WTC11 (cell line): Measurements from ENCODE around the gene FH. TPM values are rescaled to one million over a fixed set of nuclear protein-coding genes. Genes with fewer than 3 reads are reported as not detected.

Source experiments
- ATAC-seq: fragments of 200-7000 bp; cut with Tn5 transposase; 2 replicates; pipeline ENCODE4 v1.10.0; 2021; ENCODE audit warnings: mild to moderate bottlenecking, moderate library complexity
- CTCF ChIA-PET: fragments of 300-600 bp; sonication (Branson Sonifier 250); formaldehyde crosslinking; loops from one replicate; lab custom pipeline; 2021; ENCODE audit warnings: antibody characterized with exemption; lab: Charles Lee
- POLR2A ChIA-PET: fragments of 350-600 bp; sonication (Branson Sonifier 250); formaldehyde crosslinking; loops from one replicate; lab custom pipeline; 2021; ENCODE audit warnings: antibody characterized with exemption; lab: Charles Lee
- DNase-seq: peaks from one replicate; pipeline ENCODE4 v3.0.0; 2021; ENCODE audit warnings: low spot score
- H3K27ac Mint-ChIP-seq: 2 replicates; pipeline ENCODE4 v1.8.0; 2021; ENCODE audit warnings: mixed read lengths
- H3K27me3 Mint-ChIP-seq: 2 replicates; pipeline ENCODE4 v1.8.0; 2021; ENCODE audit warnings: low read depth, mild to moderate bottlenecking, moderate library complexity, mixed read lengths
- H3K36me3 Mint-ChIP-seq: 2 replicates; pipeline ENCODE4 v1.8.0; 2021; ENCODE audit warnings: mixed read lengths
- H3K4me1 Mint-ChIP-seq: 2 replicates; pipeline ENCODE4 v1.8.0; 2022; ENCODE audit warnings: mixed read lengths
- H3K4me3 Mint-ChIP-seq: 2 replicates; pipeline ENCODE4 v1.8.0; 2021; ENCODE audit warnings: mild to moderate bottlenecking, moderate library complexity, mixed read lengths
- H3K9me3 Mint-ChIP-seq: 2 replicates; pipeline ENCODE4 v1.8.0; 2021; ENCODE audit warnings: mixed read lengths
- ATF1 ChIP-seq: sonication (generic); formaldehyde crosslinking; IDR thresholded peaks from 2 replicates; pipeline ENCODE4 v1.8.1; 2023; ENCODE audit warnings: mild to moderate bottlenecking, moderate library complexity, missing genetic modification reagents
- CDX4 ChIP-seq: fragments of 250-450 bp; sonication (Bioruptor Pico); IDR thresholded peaks from 2 replicates; pipeline ENCODE4 v1.9.0; 2021; ENCODE audit warnings: moderate library complexity, mild to moderate bottlenecking, inconsistent platforms, borderline replicate concordance
- ELF4 ChIP-seq: sonication (generic); formaldehyde crosslinking; IDR thresholded peaks from 2 replicates; pipeline ENCODE4 v1.8.1; 2022; ENCODE audit warnings: low read depth, mild to moderate bottlenecking, moderate library complexity, missing genetic modification reagents
- RORB ChIP-seq: fragments of 250-450 bp; sonication (Bioruptor Pico); IDR thresholded peaks from 2 replicates; pipeline ENCODE4 v1.9.0; 2021; ENCODE audit warnings: mild to moderate bottlenecking
- SMAD4 ChIP-seq: sonication (generic); formaldehyde crosslinking; IDR thresholded peaks from 2 replicates; pipeline ENCODE4 v1.8.0; 2022; ENCODE audit warnings: mild to moderate bottlenecking, missing genetic modification reagents
- TCF7 ChIP-seq: sonication (generic); formaldehyde crosslinking; IDR thresholded peaks from 2 replicates; pipeline ENCODE4 v1.8.0; 2022; ENCODE audit warnings: mild to moderate bottlenecking, low read depth, missing genetic modification reagents, moderate library complexity
- TEAD4 ChIP-seq: sonication (generic); formaldehyde crosslinking; IDR thresholded peaks from 2 replicates; pipeline ENCODE4 v1.8.0; 2022; ENCODE audit warnings: mild to moderate bottlenecking, missing genetic modification reagents
- USF2 ChIP-seq: sonication (generic); formaldehyde crosslinking; IDR thresholded peaks from 2 replicates; pipeline ENCODE4 v1.8.1; 2023; ENCODE audit warnings: mild to moderate bottlenecking, missing genetic modification reagents, moderate library complexity
- ZNF423 ChIP-seq: fragments of 250-450 bp; sonication (Bioruptor Pico); IDR thresholded peaks from 2 replicates; pipeline ENCODE4 v2.1.2; 2022; ENCODE audit warnings: mild to moderate bottlenecking, moderate library complexity
- ZNF671 ChIP-seq: fragments of 250-450 bp; sonication (Bioruptor Pico); IDR thresholded peaks from 2 replicates; pipeline ENCODE4 v1.8.0; 2021; ENCODE audit warnings: mild to moderate bottlenecking
- total RNA-seq: library from RNA; stranded (reverse); gene quantifications from 3 replicates; pipeline ENCODE4 v1.2.3, GENCODE V29; 2021
- TF ChIP-seq, protein P1 (sequence below): sonication (generic); formaldehyde crosslinking; IDR thresholded peaks from 2 replicates; pipeline ENCODE4 v1.8.1; 2023; ENCODE audit warnings: mild to moderate bottlenecking, missing genetic modification reagents, borderline replicate concordance
- TF ChIP-seq, protein P2 (sequence below): fragments of 250-450 bp; sonication (Bioruptor Pico); IDR thresholded peaks from 2 replicates; pipeline ENCODE4 v1.9.0; 2021; ENCODE audit warnings: mild to moderate bottlenecking
- TF ChIP-seq, protein P3 (sequence below): sonication (generic); formaldehyde crosslinking; IDR thresholded peaks from 2 replicates; pipeline ENCODE4 v1.8.1; 2023; ENCODE audit warnings: mild to moderate bottlenecking, missing genetic modification reagents
- TF ChIP-seq, protein P4 (sequence below): sonication (generic); formaldehyde crosslinking; IDR thresholded peaks from 2 replicates; pipeline ENCODE4 v1.8.1; 2023; ENCODE audit warnings: mild to moderate bottlenecking, missing genetic modification reagents, moderate library complexity

FH gene
- total RNA-seq, 1 experiment from 2014 or later = 77.4 TPM

- no peak for TF ChIP-seq ATF1 (CRISPR knock-in tag)
- TF ChIP-seq, protein P1, sequence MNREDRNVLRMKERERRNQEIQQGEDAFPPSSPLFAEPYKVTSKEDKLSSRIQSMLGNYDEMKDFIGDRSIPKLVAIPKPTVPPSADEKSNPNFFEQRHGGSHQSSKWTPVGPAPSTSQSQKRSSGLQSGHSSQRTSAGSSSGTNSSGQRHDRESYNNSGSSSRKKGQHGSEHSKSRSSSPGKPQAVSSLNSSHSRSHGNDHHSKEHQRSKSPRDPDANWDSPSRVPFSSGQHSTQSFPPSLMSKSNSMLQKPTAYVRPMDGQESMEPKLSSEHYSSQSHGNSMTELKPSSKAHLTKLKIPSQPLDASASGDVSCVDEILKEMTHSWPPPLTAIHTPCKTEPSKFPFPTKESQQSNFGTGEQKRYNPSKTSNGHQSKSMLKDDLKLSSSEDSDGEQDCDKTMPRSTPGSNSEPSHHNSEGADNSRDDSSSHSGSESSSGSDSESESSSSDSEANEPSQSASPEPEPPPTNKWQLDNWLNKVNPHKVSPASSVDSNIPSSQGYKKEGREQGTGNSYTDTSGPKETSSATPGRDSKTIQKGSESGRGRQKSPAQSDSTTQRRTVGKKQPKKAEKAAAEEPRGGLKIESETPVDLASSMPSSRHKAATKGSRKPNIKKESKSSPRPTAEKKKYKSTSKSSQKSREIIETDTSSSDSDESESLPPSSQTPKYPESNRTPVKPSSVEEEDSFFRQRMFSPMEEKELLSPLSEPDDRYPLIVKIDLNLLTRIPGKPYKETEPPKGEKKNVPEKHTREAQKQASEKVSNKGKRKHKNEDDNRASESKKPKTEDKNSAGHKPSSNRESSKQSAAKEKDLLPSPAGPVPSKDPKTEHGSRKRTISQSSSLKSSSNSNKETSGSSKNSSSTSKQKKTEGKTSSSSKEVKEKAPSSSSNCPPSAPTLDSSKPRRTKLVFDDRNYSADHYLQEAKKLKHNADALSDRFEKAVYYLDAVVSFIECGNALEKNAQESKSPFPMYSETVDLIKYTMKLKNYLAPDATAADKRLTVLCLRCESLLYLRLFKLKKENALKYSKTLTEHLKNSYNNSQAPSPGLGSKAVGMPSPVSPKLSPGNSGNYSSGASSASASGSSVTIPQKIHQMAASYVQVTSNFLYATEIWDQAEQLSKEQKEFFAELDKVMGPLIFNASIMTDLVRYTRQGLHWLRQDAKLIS (CRISPR knock-in tag) = no peak
- no peak for TF ChIP-seq ZNF423 (CRISPR knock-in tag)
- no peak for TF ChIP-seq SMAD4 (CRISPR knock-in tag)
- no peak for TF ChIP-seq TEAD4
- TF ChIP-seq, protein P2, sequence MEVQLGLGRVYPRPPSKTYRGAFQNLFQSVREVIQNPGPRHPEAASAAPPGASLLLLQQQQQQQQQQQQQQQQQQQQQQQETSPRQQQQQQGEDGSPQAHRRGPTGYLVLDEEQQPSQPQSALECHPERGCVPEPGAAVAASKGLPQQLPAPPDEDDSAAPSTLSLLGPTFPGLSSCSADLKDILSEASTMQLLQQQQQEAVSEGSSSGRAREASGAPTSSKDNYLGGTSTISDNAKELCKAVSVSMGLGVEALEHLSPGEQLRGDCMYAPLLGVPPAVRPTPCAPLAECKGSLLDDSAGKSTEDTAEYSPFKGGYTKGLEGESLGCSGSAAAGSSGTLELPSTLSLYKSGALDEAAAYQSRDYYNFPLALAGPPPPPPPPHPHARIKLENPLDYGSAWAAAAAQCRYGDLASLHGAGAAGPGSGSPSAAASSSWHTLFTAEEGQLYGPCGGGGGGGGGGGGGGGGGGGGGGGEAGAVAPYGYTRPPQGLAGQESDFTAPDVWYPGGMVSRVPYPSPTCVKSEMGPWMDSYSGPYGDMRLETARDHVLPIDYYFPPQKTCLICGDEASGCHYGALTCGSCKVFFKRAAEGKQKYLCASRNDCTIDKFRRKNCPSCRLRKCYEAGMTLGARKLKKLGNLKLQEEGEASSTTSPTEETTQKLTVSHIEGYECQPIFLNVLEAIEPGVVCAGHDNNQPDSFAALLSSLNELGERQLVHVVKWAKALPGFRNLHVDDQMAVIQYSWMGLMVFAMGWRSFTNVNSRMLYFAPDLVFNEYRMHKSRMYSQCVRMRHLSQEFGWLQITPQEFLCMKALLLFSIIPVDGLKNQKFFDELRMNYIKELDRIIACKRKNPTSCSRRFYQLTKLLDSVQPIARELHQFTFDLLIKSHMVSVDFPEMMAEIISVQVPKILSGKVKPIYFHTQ (CRISPR knock-in tag) = no peak
- TF ChIP-seq USF2 = no peak
- TF ChIP-seq ELF4 = no peak
Observed at GRCh38 chr1:241560146-241560848, 40.7 kb upstream of the FH start (continued).

GRCh38 chr1:241557551-241558193 is 38.1 kb upstream of the FH start:
- no peak for TF ChIP-seq ZNF671 (CRISPR knock-in tag)
- no peak for TF ChIP-seq TEAD4
- TF ChIP-seq CDX4 (CRISPR knock-in tag) = no peak
- no peak for TF ChIP-seq TCF7 (CRISPR knock-in tag)
- no peak for TF ChIP-seq RORB
- TF ChIP-seq, protein P3, sequence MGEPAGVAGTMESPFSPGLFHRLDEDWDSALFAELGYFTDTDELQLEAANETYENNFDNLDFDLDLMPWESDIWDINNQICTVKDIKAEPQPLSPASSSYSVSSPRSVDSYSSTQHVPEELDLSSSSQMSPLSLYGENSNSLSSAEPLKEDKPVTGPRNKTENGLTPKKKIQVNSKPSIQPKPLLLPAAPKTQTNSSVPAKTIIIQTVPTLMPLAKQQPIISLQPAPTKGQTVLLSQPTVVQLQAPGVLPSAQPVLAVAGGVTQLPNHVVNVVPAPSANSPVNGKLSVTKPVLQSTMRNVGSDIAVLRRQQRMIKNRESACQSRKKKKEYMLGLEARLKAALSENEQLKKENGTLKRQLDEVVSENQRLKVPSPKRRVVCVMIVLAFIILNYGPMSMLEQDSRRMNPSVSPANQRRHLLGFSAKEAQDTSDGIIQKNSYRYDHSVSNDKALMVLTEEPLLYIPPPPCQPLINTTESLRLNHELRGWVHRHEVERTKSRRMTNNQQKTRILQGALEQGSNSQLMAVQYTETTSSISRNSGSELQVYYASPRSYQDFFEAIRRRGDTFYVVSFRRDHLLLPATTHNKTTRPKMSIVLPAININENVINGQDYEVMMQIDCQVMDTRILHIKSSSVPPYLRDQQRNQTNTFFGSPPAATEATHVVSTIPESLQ (CRISPR knock-in tag) = no peak
- no peak for TF ChIP-seq ELF4
- TF ChIP-seq, protein P4, sequence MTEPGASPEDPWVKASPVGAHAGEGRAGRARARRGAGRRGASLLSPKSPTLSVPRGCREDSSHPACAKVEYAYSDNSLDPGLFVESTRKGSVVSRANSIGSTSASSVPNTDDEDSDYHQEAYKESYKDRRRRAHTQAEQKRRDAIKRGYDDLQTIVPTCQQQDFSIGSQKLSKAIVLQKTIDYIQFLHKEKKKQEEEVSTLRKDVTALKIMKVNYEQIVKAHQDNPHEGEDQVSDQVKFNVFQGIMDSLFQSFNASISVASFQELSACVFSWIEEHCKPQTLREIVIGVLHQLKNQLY (CRISPR knock-in tag) = no peak
- ChIA-PET POLR2A (no interaction called here), CTCF (no interaction called here)
- DNase-seq (no peak), ATAC-seq (no peak)
- no peaks in the 10 kb centered on the region for H3K27me3 Mint-ChIP-seq
- no peak overlapping the region for H3K4me3 Mint-ChIP-seq
- H3K4me1 Mint-ChIP-seq = no peaks in the 10 kb centered on the region
- H3K36me3 Mint-ChIP-seq = no peaks in the 10 kb centered on the region
- no peaks in the 10 kb centered on the region for H3K9me3 Mint-ChIP-seq
- H3K27ac Mint-ChIP-seq = no peak overlapping the region
